ENCODE results near the gene BEND7. TPM values are rescaled to one million over a fixed set of nuclear protein-coding genes. Genes with fewer than 3 reads are reported as not detected.
A peak's percentile ranks its signal among the peaks of the same experiment; 100 is the strongest.

The BEND7 gene
- total RNA-seq, 1 donor from 2014 or later: 21.1 TPM

- peaks cover 1% of the 10 kb centered on the region for H3K27me3 Mint-ChIP-seq (ENCODE audit: low read depth, unreplicated experiment)
- peaks cover 16% of the 10 kb centered on the region for H3K4me1 Mint-ChIP-seq (ENCODE audit: low read depth, unreplicated experiment)
- Histone ChIP-seq H3K79me2 (ENCODE audit: insufficient read depth, low read length) (peaks cover 6% of the 10 kb centered on the region), H2AFZ (ENCODE audit: low read depth, low read length) (peak overlapping the region; percentile 35), H3K27ac (ENCODE audit: low read depth, low read length) (no peak overlapping the region), H3K4me3 (ENCODE audit: insufficient read depth, low read depth, low read length) (peak overlapping the region; percentile 60), H3K36me3 (ENCODE audit: insufficient read depth, low read length) (no peaks in the 10 kb centered on the region), H3K9me3 (ENCODE audit: insufficient read depth, low read depth, low read length) (no peaks in the 10 kb centered on the region), H3K9ac (ENCODE audit: low read length) (peak overlapping the region; percentile 78), H3K27me3 (ENCODE audit: insufficient read depth, low read length) (peaks cover 2% of the 10 kb centered on the region), H4K20me1 (ENCODE audit: insufficient read depth, low read length) (peaks cover 8% of the 10 kb centered on the region), H3K4me1 (ENCODE audit: insufficient read depth, low read length) (peaks cover 12% of the 10 kb centered on the region), H3K4me2 (ENCODE audit: low read length) (peak overlapping the region; percentile 89)
- FAIRE-seq (no peak), DNase-seq (ENCODE audit: low read depth) (no peak)
- H3K9me3 Mint-ChIP-seq (ENCODE audit: unreplicated experiment): no peaks in the 10 kb centered on the region
- H3K27ac Mint-ChIP-seq (ENCODE audit: unreplicated experiment): peak overlapping the region; percentile 96
- H3K36me3 Mint-ChIP-seq (ENCODE audit: low read depth, unreplicated experiment): peaks cover 4% of the 10 kb centered on the region
- TF ChIP-seq EZH2 (IDR thresholded peaks at IDR 0.05; ENCODE audit: insufficient read depth, low read length): no peak
- TF ChIP-seq CTCF (IDR thresholded peaks at IDR 0.05; ENCODE audit: insufficient read depth, low read depth, low read length): no peak
- H3K4me3 Mint-ChIP-seq (ENCODE audit: unreplicated experiment): peak overlapping the region; percentile 90
Observed at GRCh38 chr10:13527864-13528122, 1.0 kb downstream of the BEND7 start.

GRCh38 chr10:13526948-13527863 lies 1.6 kb downstream of the BEND7 start:
- FAIRE-seq (no peak), DNase-seq (ENCODE audit: low read depth) (peak; percentile 87)

More at GRCh38 chr10:13526948-13527863, 1.6 kb downstream of the BEND7 start:
- Histone ChIP-seq H3K4me2 (ENCODE audit: low read length) (peak overlapping the region; percentile 89), H4K20me1 (ENCODE audit: insufficient read depth, low read length) (peaks cover 11% of the 10 kb centered on the region), H3K9ac (ENCODE audit: low read length) (peak overlapping the region; percentile 78), H3K9me3 (ENCODE audit: insufficient read depth, low read depth, low read length) (no peaks in the 10 kb centered on the region), H3K4me1 (ENCODE audit: insufficient read depth, low read length) (peaks cover 12% of the 10 kb centered on the region), H3K27ac (ENCODE audit: low read depth, low read length) (peak overlapping the region; percentile 36), H2AFZ (ENCODE audit: low read depth, low read length) (no peak overlapping the region), H3K36me3 (ENCODE audit: insufficient read depth, low read length) (no peaks in the 10 kb centered on the region), H3K79me2 (ENCODE audit: insufficient read depth, low read length) (peaks cover 6% of the 10 kb centered on the region), H3K4me3 (ENCODE audit: insufficient read depth, low read depth, low read length) (peak overlapping the region; percentile 60), H3K27me3 (ENCODE audit: insufficient read depth, low read length) (peaks cover 2% of the 10 kb centered on the region)
- no peak for TF ChIP-seq EZH2 (IDR thresholded peaks at IDR 0.05; ENCODE audit: insufficient read depth, low read length)
- TF ChIP-seq CTCF (IDR thresholded peaks at IDR 0.05; ENCODE audit: insufficient read depth, low read depth, low read length): no peak
- no peaks in the 10 kb centered on the region for H3K9me3 Mint-ChIP-seq (ENCODE audit: unreplicated experiment)
- H3K36me3 Mint-ChIP-seq (ENCODE audit: low read depth, unreplicated experiment): peaks cover 4% of the 10 kb centered on the region
- peaks cover 16% of the 10 kb centered on the region for H3K4me1 Mint-ChIP-seq (ENCODE audit: low read depth, unreplicated experiment)
- peaks cover 5% of the 10 kb centered on the region for H3K27me3 Mint-ChIP-seq (ENCODE audit: low read depth, unreplicated experiment)
- H3K4me3 Mint-ChIP-seq (ENCODE audit: unreplicated experiment): peak overlapping the region; percentile 90
- H3K27ac Mint-ChIP-seq (ENCODE audit: unreplicated experiment): peak overlapping the region; percentile 96

Data from astrocyte (in vitro differentiated cells and primary cell).